Stimulated activated CD4-positive, alpha-beta T cell treated with anti-CD3 and anti-CD28 coated beads, Interleukin-1b, Interleukin-23, amount 100 ng/mL, for 24 hours (primary cell): Measurements from ENCODE around the gene MRPL36.

Source experiments
- DNase-seq, 4 experiments: peaks; one replicate each; pipeline ENCODE4 v3.0.0-alpha.2; 2020; ENCODE audit warnings: low read depth in 4 of 4, low spot score in 1 of 4

Gene MRPL36

DNA sequence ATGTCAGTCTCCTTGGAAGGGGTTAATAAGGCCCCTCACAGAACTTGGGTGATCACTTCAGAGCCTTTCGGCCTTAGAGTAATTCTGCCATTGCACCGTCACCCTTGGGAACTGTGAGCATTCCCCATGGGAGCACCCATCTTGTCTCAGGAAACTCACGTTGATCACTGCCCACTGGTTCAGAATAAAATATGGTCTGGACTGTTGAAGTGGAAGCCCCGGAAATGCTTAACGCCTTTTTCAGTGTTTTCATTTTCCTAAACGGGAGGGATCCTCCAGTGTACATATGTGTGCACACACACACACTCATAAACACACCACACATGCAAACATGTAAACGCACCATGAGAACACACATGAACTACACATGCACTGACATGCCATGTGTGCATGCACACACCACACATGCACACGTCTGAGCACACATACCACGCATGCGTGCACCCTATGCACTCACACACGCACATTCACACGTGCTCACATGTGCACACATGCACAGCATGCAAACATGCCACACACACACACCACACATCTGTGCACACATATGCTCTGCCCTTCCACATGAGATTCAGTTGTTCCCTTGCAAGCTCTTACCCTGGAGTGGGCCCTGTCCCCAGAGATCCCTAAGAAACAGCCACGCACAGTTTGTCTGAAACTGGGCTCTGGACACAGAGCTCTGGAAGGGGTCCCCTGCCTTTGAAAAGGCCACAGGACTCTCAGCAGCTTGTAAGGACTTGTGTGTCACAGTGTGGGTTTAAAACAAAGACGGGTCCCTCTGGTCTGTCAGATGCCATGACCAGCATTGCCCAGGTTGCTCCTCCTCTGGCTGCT, 17.0 kb downstream of the MRPL36 start:
- no peak for DNase-seq

- no peak for DNase-seq
Observed at GRCh38 chr5:1781726-1782384, 17.8 kb downstream of the MRPL36 start.

GRCh38 chr5:1781107-1781506, 18.5 kb downstream of the MRPL36 start:
- no peak for DNase-seq

- no peak for DNase-seq
Observed at GRCh38 chr5:1780614-1780930, 19.1 kb downstream of the MRPL36 start.

DNA sequence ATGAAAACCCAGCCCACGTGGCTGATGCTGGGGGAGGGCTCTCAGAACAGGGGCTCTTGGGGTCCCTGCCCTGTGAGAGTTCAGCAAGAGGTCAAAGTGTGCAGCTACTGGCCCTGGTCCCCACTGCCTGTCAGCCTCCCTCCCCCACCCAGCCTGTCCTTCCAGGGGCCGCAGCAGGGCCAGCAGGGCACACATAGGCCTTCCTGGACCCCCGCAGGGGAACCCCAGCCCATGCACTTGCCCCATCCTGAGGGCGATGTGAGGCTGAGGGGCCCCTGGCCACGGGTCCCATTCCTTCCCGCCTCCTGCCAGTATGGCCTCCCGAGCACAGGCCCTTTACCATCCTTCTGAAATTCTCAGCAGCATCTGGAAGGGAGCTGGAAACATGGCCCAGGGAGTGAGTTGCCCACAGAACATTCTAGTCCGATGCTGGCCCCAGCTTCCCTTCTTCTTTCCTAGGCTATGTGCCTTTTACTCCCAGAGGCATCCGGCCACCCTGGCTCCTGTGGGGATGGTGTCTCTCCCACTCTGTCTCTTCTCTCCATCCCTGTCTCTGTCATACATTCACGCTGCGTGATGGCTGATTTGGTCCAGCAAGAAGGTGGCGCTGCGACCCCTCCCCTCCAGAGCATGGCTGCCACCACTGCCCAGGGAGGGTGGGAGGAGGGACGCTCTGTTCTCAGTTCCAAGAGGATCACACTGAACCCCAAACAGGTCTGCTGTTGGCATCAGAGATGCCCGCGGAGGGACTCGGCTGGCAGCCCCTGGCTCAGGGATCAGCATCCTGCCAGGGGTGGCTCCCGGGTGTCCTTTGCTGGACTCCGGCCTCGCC, 19.6 kb downstream of the MRPL36 start:
- no peak for DNase-seq

- no peak for DNase-seq
Observed at GRCh38 chr5:1779021-1779680, 20.5 kb downstream of the MRPL36 start.

DNA sequence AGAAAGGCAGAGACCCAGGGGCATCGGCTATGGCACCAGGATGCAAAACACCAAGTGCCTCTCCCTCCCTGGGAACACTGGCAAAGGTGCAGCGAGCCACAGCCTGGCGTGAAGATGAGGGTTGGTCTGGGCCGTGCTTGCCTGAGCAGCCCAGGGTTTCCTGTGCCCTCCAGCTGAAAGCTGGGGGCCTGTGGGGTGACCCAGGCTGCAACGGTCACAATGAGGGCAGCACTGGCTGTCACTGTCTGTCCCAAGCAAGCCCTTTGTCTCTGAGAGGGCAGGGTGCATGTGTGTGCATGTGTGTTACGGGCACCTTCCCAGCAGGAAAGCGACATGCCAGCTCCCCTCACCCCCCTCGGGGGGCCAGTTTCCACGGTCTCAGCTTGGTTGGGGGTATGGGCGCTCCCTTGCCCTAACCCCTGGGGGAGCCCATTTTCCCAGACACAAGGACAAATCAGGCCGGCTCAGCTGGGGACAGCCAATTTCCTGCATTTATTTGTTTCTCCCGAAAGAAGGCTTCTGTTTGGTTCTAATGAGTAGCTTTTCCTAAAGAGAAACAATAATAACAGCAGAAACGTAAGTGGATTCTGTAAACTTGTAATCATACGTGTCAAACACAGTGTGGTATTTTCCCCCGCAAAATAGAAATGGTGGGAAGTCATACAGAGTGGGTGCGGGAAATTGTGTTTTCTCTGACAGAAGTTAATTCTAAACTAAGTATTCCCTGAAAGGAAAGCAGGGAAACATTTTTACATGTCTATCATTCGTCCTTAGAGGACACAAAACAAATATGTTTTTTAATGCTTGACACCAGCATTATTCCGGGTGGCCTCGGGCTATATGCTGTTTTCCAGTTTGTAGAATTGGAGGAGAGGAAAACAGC, 21.3 kb downstream of the MRPL36 start:
- DNase-seq: no peak

DNA sequence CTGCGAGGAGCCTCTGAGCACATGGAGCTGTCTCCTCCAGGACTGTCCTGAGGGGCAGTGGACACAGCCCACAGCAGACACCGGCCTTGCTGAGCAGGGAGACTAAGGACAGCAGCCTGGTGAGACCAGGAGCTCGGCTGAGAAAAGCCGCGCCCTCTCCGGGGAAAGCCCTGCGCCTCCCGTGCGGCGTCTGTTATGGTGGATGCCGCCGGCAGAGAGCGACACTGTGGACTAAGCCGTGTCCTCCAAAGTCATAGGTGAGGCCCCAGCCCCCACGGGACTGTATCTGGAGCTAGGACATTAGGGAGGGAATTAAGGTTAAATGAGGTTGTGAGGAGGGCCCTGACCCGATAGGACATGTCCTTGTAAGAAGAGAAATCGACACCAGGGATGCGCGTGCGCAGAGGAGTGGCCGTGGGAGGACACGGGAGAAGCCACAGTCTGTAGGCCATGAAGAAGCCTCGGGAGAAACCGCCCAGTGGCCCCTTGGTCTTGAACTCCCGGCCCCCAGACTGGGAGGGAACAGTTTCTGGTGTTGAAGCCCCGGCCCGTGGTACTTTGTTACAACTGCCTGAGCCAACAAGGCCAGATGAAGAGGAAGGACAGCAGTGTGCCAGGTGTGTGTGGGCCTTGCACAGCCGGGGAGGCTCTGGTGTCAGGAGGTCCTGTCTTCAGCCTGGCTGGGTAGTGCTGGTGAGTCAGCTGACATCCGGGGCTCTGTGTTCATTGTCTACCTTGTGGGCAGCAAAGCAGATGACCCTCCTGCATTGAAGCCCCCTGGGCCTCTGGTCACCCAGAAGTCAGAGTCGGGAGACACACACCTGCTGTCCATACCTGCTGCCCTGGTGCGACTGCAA, 22.1 kb downstream of the MRPL36 start:
- DNase-seq: no peak

DNA sequence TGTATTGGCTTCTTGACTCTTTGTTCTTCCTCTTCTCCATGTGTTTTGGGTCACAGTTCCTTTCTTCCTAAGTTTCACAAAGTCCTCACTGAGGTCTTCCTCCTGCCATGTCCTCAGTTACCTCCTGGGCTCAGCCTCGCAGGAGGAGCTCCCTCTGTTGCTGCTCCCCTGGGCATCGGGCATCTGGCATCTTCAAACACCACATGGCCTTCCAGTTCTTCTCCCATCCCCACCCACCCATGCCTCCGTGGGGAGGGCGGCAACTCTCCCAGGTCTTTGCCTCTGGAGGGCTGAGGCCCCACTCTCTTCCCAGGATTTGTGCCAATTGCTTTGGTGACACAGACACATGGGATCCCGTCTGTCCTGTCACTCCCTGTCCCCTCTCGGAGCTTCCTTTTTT, 22.8 kb downstream of the MRPL36 start:
- DNase-seq: no peak

DNA sequence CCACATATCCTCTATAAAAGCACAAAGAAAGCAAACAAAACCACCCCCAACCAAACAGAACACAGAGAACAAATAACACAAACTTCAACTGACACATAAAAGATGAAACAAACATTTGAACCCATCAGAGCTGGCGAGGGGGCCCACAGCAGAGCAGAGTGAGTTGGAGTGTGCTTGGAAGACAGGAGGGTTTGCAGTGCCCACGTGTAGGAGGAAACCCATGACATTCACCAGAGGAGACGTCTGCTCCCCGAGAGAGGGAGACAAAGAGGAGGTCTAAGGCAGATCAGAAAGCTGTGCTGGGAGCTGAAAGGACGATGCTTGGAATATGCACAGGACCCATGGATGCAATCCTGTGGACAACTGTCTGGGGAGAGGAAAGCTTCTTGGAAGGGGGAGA, 27.0 kb downstream of the MRPL36 start:
- DNase-seq: no peak

DNA sequence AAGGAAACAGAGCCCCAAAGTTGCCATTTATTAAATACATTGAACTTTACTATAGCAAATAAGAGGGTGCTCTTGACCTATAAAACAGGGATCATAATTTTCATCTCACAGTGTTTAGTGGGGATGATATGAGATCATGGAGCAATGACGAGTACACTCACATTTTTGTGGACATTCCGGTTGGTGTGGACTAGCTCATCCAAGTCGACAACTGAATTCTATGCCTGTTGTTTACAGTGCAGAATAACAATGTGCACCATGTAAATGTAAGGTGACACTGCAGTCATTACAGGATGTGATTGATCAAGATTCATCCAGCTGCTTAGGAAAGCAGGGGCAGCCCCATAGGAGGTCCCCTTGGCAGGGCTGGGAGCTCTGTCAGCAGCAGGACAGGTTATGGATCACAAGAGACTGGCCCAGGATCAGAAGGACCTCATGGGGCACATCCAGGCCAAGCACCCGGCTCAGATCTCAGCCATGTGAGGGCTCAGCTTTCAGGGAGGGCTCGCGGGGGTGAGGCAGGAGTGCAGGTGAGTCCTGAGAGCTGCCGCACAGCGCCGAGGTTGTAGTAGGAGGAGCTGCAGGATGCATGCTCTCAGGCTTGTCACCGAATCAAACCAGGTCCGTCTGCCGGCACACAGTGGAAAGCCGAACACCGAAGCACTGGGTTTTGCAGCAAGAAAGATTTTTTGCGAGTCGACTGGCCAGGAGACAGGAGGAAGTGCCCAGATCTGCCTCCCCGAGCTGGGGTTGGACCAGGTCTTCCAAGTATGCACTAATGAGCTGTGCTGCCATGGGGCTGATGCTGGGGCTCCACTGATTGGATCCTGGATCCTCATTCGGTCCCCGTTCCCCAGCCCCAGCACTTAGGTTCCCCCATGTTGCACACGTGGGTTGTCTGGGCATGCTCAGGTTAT, 28.2 kb downstream of the MRPL36 start:
- no peak for DNase-seq

- no peak for DNase-seq
Observed at GRCh38 chr5:1770443-1770802, 29.2 kb downstream of the MRPL36 start.

DNA sequence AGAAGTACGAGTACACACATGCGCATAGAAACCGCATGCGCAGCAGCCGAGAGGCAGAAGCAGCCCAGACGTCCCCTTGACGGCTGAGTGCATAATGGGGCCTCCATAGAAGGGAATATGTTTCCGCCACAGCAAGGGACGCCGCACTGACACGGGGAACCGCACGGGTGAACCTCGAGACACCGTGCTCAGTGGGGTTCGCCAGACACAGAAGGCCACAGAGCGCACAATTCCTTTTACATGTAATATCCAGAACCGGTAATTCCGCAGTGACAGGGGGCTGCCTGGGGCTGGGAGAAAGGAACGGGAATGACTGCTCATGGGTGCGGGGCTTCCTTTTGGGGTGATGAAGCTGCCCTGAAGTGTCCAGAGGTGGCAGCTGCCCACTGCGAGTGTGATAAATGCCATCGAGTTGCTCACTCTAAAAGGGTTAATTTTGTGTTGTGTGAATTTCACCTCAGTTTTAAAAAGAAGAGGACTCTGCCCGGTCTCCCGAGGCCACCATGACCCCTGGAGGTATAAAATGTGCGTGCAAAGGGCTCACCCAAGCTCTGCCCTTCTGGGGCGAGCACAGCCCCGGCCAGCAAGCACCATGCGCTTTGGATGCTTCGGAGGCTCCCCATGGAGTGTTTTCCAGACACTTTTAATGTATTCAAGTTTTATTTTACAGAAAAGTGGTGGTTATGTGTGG, 29.7 kb downstream of the MRPL36 start:
- DNase-seq: no peak

DNA sequence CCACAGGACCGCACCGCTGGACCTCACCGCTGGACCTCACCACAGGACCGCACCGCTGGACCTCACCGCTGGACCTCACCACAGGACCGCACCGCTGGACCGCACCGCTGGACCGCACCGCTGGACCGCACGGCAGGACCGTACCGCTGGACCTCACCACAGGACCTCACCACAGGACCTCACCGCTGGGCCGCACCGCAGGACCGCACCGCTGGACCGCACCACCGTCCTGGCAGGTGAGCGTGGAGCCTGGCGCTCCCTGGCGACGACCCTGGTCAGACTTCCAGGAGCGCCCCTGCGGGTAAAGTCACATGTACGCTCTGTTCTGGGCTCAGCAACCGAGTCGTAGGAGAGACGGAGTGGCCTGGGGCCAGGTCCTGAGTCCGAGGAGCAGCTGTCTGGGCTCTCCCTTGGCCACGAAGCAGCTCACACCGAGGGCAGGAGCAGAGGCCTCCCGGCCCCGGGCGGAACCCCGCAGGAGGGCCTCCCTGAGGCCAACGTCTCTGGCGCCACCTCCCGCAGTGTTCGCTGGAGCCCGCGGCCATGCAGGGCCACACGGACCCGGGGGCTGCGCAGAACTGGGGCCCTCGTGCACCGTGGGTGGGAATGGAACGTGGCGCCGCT, 30.5 kb downstream of the MRPL36 start:
- no peak for DNase-seq

GRCh38 chr5:1768283-1769000, 31.2 kb downstream of the MRPL36 start:
- no peak for DNase-seq

DNA sequence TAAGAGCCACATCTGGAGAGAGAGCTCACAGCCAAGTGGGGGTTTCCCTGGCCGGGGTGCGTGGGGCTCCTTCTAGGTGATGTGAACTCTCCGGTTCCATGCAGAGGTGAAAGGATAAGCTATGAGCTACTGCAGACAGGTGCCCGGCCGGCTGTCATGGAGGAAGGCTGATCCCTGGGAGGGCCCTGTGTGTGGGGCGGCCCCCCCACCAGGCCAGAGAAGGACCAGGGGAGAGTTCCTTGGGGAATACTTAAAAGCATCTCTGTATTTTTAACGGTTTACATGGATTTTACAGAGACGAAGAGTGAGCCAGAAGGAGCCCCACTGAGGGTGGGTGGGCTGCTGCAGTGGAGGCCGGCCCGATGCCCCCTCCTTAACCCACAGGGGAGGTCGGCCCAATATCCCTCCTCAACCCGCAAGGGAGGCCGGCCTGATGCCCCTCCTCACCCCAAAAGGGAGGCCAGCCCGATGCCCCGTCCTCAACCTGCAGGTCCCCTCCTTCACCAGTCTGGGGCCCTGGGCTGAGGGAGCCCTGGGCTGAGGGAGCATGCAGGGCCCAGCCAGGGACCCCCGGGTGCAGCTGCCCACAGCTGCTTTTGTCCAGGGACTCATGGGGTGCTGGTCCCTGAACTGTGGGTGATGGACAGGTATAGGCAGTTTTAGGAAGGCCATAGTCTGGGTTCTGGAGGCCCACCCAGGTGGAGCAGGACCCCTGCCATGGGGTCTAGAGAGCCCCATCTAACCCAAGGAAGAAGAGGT, 31.9 kb downstream of the MRPL36 start:
- DNase-seq: no peak
